Measurements from ENCODE around the gene KRTAP1-4.
"Not testable (repeated sequence)": the region's sequence is repeated elsewhere in the genome, so short reads cannot be mapped to it uniquely, and the experiment has no call there.

Gene KRTAP1-4, protein sequence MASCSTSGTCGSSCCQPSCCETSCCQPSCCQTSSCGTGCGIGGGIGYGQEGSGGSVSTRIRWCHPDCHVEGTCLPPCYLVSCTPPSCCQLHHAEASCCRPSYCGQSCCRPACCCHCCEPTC
- total RNA-seq = 0 reads per million in 2 donors

GRCh38 chr17:41029633-41030245, at the start of gene KRTAP1-4:
KRTAP1-4 (minus strand) TSS chr17:41030195; CDS start chr17:41030078, 117 bp downstream.
- no peak for DNase-seq

DNA sequence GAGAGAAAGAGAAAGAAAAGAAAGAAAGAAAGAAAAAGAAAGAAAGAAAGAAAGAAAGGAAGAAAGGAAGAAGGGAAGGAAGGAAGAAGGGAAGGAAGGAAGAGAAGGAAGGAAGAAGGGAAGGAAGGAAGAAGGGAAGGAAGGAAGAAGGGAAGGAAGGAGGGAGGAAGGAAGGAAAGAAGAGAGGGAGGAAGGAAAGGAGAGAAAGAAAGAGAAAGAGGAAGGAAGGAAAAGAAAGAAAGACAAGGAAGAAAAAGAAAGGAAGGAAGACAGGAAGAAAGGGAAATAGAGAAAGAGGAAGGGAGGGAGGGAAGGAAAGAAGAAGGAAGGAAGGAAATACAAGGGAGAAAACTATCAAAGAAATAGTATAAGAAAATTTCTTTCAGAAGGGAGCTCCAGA, 46.8 kb upstream of the KRTAP1-4 start:
- no peak for DNase-seq

GRCh38 chr17:41073676-41074075, 43.7 kb upstream of the KRTAP1-4 start:
- no peak for DNase-seq

GRCh38 chr17:41071606-41072360, 41.8 kb upstream of the KRTAP1-4 start:
- no peak for DNase-seq

DNA sequence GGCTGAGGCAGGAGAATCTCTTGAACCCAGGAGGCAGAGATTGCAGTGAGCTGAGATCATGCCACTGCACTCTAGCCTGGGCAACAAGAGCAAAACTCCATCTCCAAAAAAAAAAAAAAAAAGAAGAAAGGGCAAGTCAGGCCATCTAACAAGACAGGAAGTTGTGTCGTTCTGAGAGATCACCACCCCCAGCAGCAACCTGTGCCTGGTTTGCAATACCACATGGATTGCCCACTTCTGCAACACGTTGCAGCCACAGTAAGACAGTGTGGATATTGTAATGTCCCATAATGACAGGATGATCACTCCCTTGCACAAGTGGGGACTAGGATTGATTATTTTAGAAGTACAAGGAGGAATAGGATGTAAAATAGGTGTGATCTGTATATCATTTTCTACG, 39.0 kb upstream of the KRTAP1-4 start:
- no peak for DNase-seq

- DNase-seq = no peak
These were observed 37.3 kb upstream of the KRTAP1-4 start for GRCh38 chr17:41067281-41067680.

DNA sequence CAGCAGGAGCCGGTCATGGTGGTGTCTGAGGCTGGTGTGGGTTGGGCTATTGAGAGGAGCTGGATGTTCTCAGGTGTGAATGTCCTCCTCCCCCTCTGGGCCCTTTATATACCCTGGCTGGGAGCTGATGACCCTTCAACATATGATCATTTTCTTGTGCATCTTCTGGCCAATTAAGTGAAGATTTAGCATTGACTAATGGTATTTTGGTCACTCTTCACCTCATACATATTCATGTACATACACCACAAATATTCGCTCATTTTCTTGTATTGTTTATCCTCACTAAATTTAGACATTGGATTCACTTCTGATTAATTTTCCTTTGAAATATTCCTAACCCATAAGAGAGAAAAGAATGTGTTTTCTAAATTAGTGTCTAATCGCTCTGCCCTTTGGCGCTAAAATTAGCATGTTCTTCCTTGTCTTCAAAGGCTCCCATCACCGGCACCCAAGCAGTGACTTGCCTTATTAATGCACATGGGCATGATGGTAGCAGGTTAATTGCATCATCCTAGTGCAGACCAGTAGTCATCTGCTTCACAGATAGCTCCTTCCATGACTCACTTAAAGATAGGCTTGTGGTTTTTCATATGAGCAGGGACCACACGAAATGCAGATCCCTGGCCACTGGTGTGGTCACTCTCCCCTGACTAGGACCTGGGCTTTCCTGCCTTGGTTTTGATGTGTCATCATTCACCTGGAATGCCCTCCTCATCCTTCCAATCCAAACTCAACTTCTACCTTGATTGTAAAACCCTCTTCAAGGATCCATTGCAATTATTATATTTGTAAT, 36.0 kb upstream of the KRTAP1-4 start, which contains the start of gene KRTAP2-4:
Gene KRTAP2-4, minus strand, starts transcription at position 51 of the 796 bp plus-strand sequence. Its CDS starts 34 bp downstream, at position 17.
- DNase-seq = no peak

DNA sequence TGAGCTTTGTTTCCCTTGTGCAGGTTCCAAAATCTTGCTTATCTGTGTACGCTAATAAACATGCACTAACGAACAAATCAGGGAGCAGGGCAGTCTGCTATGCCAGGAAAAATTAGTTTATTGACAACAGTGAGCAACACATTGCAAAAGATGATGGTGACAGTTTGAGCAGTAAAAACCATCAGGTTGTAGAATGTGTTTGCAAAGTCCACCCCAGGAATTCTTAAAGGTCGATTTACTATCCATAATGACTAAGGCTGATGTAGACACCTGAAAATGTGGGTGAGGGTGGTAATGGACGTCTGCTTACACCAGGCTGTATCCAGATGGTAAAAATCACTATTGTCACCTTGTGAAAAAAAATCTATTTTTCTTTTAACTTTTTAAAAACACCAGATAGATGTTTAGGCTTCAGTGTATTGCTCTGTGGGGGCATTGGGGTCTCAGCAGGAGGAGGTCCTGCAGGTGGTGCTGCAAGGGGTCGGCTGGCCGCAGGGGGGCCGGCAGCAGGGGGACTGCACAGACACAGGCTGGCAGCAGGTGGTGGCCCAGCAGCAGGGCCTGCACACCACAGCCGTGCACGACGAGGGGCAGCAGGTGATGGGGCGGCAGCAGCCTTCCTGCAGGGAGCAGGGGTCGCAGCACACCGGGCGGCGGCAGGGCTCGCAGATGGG, 35.2 kb upstream of the KRTAP1-4 start:
- DNase-seq = not testable (repeated sequence)

GRCh38 chr17:41064301-41064700, 34.3 kb upstream of the KRTAP1-4 start:
- DNase-seq = no peak

DNA sequence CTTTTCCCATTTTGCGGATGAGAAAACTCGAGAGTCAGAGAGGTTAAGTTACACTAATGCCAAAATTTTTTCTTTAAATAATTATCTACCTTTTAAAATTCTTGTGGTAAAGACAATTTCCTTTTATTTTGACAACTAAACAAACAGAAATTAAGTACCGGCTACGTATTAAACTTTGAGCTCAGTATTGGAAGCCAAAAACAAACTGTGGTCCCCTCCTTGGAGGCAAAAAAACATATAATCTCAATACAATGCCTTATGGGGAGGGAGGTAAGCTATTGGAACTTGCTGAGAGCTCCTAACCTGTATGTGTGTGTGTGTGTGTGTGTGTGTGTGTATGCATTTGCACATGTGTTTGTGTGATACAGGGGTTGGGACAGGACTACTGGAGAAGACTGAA, 33.5 kb upstream of the KRTAP1-4 start:
- no peak for DNase-seq

DNA sequence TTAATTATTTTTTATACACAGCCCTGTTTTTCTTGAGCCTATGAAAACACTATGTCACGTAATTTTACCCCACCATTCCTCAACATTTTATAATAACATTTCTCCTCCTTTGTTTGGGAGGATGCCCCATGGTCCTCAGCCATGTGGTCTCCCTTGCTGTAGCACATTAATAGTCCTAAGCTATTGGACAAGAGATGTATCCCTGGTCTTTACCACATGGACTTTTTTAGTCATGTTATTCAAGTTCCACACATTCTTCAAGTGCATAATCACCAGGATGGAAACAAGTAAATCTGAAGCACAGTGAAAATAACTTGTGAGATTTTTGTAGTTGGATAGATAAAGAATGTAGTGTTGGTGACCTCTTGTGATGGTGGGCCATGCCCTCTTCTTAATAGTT, 32.0 kb upstream of the KRTAP1-4 start:
- DNase-seq = no peak

DNA sequence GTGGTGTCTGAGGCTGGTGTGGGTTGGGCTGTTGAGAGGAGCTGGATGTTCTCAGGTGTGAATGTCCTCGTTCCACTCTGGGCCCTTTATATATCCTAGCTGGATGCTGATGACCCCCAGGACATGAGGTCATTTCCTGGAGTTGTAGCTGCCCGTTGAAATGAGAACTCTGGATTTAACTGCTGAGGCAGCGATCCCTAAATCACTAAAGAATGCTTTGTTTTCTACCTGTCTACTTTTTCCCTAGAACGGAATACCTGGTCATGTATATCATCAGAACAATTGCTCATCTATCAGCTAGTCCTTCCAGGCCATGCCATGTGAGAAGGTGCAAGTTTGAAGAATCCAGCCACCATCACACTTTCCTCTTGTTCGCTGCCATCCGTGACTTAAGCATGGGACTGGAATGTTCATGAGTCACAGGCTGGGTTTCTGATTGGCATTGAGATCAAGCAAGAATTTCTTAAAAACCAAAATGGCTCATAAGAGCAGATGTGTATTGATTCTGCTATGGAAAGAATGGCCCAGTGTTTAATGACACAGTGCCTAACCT, 30.1 kb upstream of the KRTAP1-4 start, which contains the start of gene KRTAP2-3:
Gene KRTAP2-3, minus strand, starts transcription at position 63 of the 553 bp plus-strand sequence. CDS start 64 bp downstream, outside the sequence.
- DNase-seq = no peak

DNA sequence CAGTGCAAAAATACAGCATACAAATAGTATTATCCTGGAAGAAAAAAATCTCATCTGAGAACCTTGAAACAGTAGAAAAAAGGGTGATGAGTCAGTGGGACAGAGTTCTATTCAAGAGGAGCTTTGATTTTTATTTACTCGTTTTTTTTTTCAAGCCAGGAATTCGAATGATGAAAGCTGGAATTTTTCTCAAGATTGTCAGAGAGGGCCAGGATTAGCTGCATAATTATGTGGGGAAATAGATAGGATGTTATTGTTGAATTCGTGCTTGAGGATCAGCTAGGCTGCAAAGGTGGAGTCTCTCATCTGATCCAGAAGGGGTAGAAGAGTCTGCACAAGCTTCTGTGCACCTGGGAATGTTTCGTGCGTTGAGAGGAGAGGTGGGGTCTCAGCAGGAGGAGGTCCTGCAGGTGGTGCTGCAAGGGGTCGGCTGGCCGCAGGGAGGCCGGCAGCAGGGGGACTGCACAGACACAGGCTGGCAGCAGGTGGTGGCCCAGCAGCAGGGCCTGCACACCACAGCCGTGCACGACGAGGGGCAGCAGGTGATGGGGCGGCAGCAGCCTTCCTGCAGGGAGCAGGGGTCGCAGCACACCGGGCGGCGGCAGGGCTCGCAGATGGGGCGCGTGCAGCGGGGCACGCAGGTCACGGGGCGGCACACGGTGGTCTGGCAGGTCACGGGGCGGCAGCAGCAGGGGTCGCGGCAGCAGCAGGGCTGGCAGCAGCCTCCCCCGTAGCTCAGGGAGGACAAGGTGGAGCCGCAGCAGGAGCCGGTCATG, 29.5 kb upstream of the KRTAP1-4 start:
- not testable (repeated sequence) for DNase-seq

DNA sequence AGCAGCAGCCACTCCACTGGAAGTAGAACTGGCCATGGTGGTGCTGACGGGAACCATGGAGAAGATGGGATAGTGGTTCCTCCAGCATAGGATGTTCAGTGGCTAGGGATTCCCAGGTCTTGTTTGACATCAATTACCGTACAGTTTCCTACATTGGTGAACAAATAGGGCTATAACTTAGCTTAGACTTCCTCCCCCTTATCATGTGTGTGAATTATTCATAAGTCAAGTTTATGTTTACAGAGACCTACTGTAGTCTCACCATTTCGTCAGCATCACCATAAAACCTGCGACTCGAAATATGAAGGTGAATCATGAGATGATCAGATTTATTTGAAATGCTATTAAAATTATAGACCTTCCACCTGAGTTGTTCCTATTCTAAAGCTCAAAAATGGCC, 28.7 kb upstream of the KRTAP1-4 start:
- no peak for DNase-seq

- no peak for DNase-seq
These were observed 27.6 kb upstream of the KRTAP1-4 start for GRCh38 chr17:41057547-41057946.

DNA sequence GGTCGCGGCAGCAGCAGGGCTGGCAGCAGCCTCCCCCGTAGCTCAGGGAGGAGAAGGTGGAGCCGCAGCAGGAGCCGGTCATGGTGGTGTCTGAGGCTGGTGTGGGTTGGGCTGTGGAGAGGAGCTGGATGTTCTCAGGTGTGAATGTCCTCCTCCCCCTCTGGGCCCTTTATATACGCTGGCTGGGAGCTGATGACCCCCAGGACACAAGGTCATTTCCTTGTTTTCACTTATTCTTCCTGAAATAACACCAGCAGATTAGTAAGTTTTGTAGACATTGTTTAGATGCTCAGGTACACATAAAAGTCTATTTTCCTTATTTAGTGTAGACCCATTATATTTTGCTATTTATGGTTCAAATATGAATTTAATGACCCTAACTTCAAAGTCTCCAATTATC, 25.1 kb upstream of the KRTAP1-4 start, which contains the start of gene KRTAP2-2:
Gene KRTAP2-2, minus strand, starts transcription at position 101 of the 400 bp plus-strand sequence. Its CDS starts 19 bp downstream, at position 82.
- DNase-seq = not testable (repeated sequence)

GRCh38 chr17:41054556-41054955, 24.6 kb upstream of the KRTAP1-4 start:
- DNase-seq = not testable (repeated sequence)

DNA sequence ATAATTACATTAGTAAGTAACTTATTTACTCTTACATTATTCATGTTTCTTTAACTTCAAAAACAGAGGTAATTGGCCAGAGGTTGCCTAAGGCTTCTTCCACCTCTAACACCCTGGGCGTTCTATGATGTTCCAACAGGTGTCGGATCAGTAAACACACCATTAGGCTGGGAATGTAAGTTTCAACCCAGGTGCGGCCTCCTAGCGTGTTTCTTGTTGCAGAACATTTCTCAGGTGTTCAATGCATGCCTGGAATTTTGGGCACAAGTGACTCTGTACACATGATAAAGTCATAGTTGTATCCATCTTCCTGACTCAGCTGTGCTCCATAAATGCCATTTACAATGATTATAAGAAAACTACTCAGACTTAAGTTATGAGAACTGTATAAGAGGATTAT, 24.0 kb upstream of the KRTAP1-4 start:
- no peak for DNase-seq

GRCh38 chr17:41052566-41052965, 22.6 kb upstream of the KRTAP1-4 start:
- no peak for DNase-seq

GRCh38 chr17:41049110-41049509, 19.1 kb upstream of the KRTAP1-4 start:
- DNase-seq = no peak

DNA sequence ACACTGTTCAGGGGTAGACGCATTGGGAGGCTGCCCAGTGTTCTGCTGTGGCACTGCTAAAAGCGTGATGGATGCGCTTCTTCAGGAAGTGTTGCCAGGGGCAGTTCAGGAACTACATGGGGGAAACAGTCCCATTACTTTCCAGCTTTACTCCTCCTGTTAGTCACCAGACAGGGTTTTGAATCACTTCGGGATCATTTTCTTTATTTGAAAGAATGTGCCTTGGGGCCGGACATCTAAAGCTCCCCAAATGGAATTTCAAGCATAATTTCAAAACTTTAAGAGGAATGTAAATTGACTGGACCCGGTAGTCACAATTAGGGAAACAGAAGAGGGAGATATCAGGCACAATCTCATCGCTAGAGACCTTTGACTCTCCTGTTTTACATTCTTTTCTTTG, 18.4 kb upstream of the KRTAP1-4 start:
- no peak for DNase-seq

Data from T-helper 2 cell (primary cell).